IPS-NIHi7 (cell line): Measurements from ENCODE around the gene CRX.
"Not testable (repeated sequence)": the region's sequence is repeated elsewhere in the genome, so short reads cannot be mapped to it uniquely, and the experiment has no call there.

Experiments
- DNase-seq: peaks from one replicate; pipeline ENCODE4 v3.0.0; 2012; ENCODE audit warnings: mixed read lengths; ENCODE audit errors: extremely low spot score

Gene CRX

GRCh38 chr19:47821460-47822020 lies at the start of gene CRX:
CRX (plus strand) TSS chr19:47821937; CDS start chr19:47834444, 12,507 bp downstream.
- no peak for DNase-seq

- no peak for DNase-seq
Observed at GRCh38 chr19:47776568-47776967, 45.2 kb upstream of the CRX start.

- not testable (repeated sequence) for DNase-seq
Observed at GRCh38 chr19:47777245-47778048, 44.3 kb upstream of the CRX start.

GRCh38 chr19:47778049-47778953 lies 43.4 kb upstream of the CRX start, which contains the start of gene SELENOW:
SELENOW (plus strand) TSS chr19:47778703; CDS start chr19:47778786, 83 bp downstream.
- peak; percentile 88 for DNase-seq

- no peak for DNase-seq
Observed at GRCh38 chr19:47778954-47779351, 42.8 kb upstream of the CRX start.

GRCh38 chr19:47779524-47780214 lies 42.1 kb upstream of the CRX start:
- no peak for DNase-seq

GRCh38 chr19:47780215-47780551 lies 41.6 kb upstream of the CRX start:
- no peak for DNase-seq

GRCh38 chr19:47781590-47782262 lies 40.0 kb upstream of the CRX start:
- no peak for DNase-seq

GRCh38 chr19:47786566-47786965 lies 35.2 kb upstream of the CRX start:
- DNase-seq, result no peak

- not testable (repeated sequence) for DNase-seq
Observed at GRCh38 chr19:47787307-47787706, 34.4 kb upstream of the CRX start.

- DNase-seq, result not testable (repeated sequence)
Observed at GRCh38 chr19:47789811-47790210, 31.9 kb upstream of the CRX start.

- DNase-seq, result peak; percentile 95
Observed at GRCh38 chr19:47790398-47790814, 31.3 kb upstream of the CRX start.

GRCh38 chr19:47792616-47793015 lies 29.1 kb upstream of the CRX start:
- DNase-seq, result no peak

- DNase-seq, result peak; percentile 39
Observed at GRCh38 chr19:47794526-47794925, 27.2 kb upstream of the CRX start.

GRCh38 chr19:47796785-47797184 lies 25.0 kb upstream of the CRX start:
- DNase-seq, result no peak

- DNase-seq, result no peak
Observed at GRCh38 chr19:47797996-47798903, 23.5 kb upstream of the CRX start.

GRCh38 chr19:47798904-47799266 lies 22.9 kb upstream of the CRX start:
- no peak for DNase-seq

- no peak for DNase-seq
Observed at GRCh38 chr19:47801270-47801669, 20.5 kb upstream of the CRX start.

GRCh38 chr19:47802521-47803043 lies 19.2 kb upstream of the CRX start:
- DNase-seq, result no peak

- not testable (repeated sequence) for DNase-seq
Observed at GRCh38 chr19:47803148-47803547, 18.6 kb upstream of the CRX start.
